H9 (cell line): Measurements from ENCODE around the gene GRB10. TPM values are rescaled to one million over a fixed set of nuclear protein-coding genes. Genes with fewer than 3 reads are reported as not detected.

ENCODE experiments used
- DNase-seq: peaks from one replicate; pipeline ENCODE4 v3.0.0-alpha.2; 2017
- H2AFZ ChIP-seq: one replicate; pipeline ENCODE4 v1.6.1; 2013; ENCODE audit warnings: mild to moderate bottlenecking, low read length, control low read depth, moderate library complexity
- H2AK5ac ChIP-seq: 2 replicates; pipeline ENCODE4 v1.6.1; 2013; ENCODE audit warnings: low read length, control low read depth, mixed read lengths; ENCODE audit not compliant: insufficient read length
- H2BK120ac ChIP-seq: one replicate; pipeline ENCODE4 v1.6.1; 2013; ENCODE audit warnings: low read depth, mild to moderate bottlenecking, low read length, control low read depth, inconsistent platforms; ENCODE audit not compliant: poor library complexity, severe bottlenecking
- H2BK12ac ChIP-seq: 2 replicates; pipeline ENCODE4 v1.6.1; 2013; ENCODE audit warnings: low read length, control low read depth, mixed read lengths, low read depth; ENCODE audit not compliant: insufficient read length
- H2BK15ac ChIP-seq: 2 replicates; pipeline ENCODE4 v1.6.1; 2013; ENCODE audit warnings: low read depth, low read length, control low read depth
- H2BK20ac ChIP-seq: one replicate; pipeline ENCODE4 v1.6.1; 2013; ENCODE audit warnings: low read depth, mild to moderate bottlenecking, low read length, control low read depth, inconsistent platforms; ENCODE audit not compliant: poor library complexity, severe bottlenecking
- H2BK5ac ChIP-seq: 2 replicates; pipeline ENCODE4 v1.6.1; 2013; ENCODE audit warnings: low read length, control low read depth, mixed read lengths; ENCODE audit not compliant: insufficient read length
- H3K14ac ChIP-seq: 2 replicates; pipeline ENCODE4 v1.6.1; 2013; ENCODE audit warnings: low read length, control low read depth; ENCODE audit not compliant: insufficient read depth
- H3K18ac ChIP-seq: 2 replicates; pipeline ENCODE4 v1.6.1; 2013; ENCODE audit warnings: low read depth, mild to moderate bottlenecking, mixed read lengths, low read length, control low read depth; ENCODE audit not compliant: insufficient read length
- H3K23ac ChIP-seq: 2 replicates; pipeline ENCODE4 v1.6.1; 2013; ENCODE audit warnings: low read length, control low read depth, mixed read lengths, low read depth; ENCODE audit not compliant: insufficient read length
- H3K23me2 ChIP-seq: 2 replicates; pipeline ENCODE4 v1.6.1; 2013; ENCODE audit warnings: low read depth, mild to moderate bottlenecking, mixed read lengths, low read length, control low read depth; ENCODE audit not compliant: insufficient read length, poor library complexity, severe bottlenecking
- H3K27ac ChIP-seq: 2 replicates; pipeline ENCODE4 v1.5.1; 2013; ENCODE audit warnings: low read length, control low read depth, mixed read lengths, low read depth; ENCODE audit not compliant: insufficient read length
- H3K27me3 ChIP-seq: 2 replicates; pipeline ENCODE4 v1.6.1; 2013; ENCODE audit warnings: low read length, control low read depth, inconsistent platforms; ENCODE audit not compliant: insufficient read depth
- H3K4ac ChIP-seq: 2 replicates; pipeline ENCODE4 v1.6.1; 2013; ENCODE audit warnings: low read depth, mild to moderate bottlenecking, control low read depth, inconsistent platforms, low read length, moderate library complexity
- H3K4me1 ChIP-seq: 2 replicates; pipeline ENCODE4 v1.6.1; 2013; ENCODE audit warnings: low read length, control low read depth, inconsistent platforms; ENCODE audit not compliant: insufficient read depth
- H3K4me2 ChIP-seq: 2 replicates; pipeline ENCODE4 v1.6.1; 2013; ENCODE audit warnings: low read length, control low read depth, mixed read lengths; ENCODE audit not compliant: insufficient read length, insufficient read depth
- H3K56ac ChIP-seq: 2 replicates; pipeline ENCODE4 v1.6.1; 2013; ENCODE audit warnings: low read depth, mild to moderate bottlenecking, mixed read lengths, low read length, control low read depth; ENCODE audit not compliant: insufficient read length
- H3K79me1 ChIP-seq: 2 replicates; pipeline ENCODE4 v1.6.1; 2013; ENCODE audit warnings: low read depth, mild to moderate bottlenecking, moderate library complexity, low read length, control low read depth, inconsistent platforms; ENCODE audit not compliant: insufficient read depth, poor library complexity, severe bottlenecking
- H3K79me2 ChIP-seq: 2 replicates; pipeline ENCODE4 v1.6.1; 2013; ENCODE audit warnings: low read length, control low read depth, inconsistent platforms; ENCODE audit not compliant: insufficient read depth
- H3K9ac ChIP-seq: 2 replicates; pipeline ENCODE4 v1.6.1; 2013; ENCODE audit warnings: low read length, control low read depth, mixed read lengths; ENCODE audit not compliant: insufficient read length; ENCODE audit errors: extremely low read depth
- H3K9me3 ChIP-seq: one replicate; pipeline ENCODE4 v1.6.1; 2013; ENCODE audit warnings: low read depth, low read length, inconsistent platforms; ENCODE audit not compliant: control insufficient read depth
- H3T11ph ChIP-seq: one replicate; pipeline ENCODE4 v1.6.1; 2013; ENCODE audit warnings: mild to moderate bottlenecking, low read length, control low read depth, inconsistent platforms
- H4K20me1 ChIP-seq: one replicate; pipeline ENCODE4 v1.6.1; 2013; ENCODE audit not compliant: control insufficient read depth, insufficient read length, insufficient read depth
- H4K5ac ChIP-seq: 2 replicates; pipeline ENCODE4 v1.6.1; 2013; ENCODE audit warnings: low read depth, mild to moderate bottlenecking, mixed read lengths, low read length, control low read depth; ENCODE audit not compliant: insufficient read length
- H4K8ac ChIP-seq: replicated peaks from 2 replicates; pipeline ENCODE4 v1.6.1; 2013; ENCODE audit warnings: low read length, control low read depth, mixed read lengths, low read depth; ENCODE audit not compliant: insufficient read length
- H4K91ac ChIP-seq: 2 replicates; pipeline ENCODE4 v1.6.1; 2013; ENCODE audit warnings: low read depth, mild to moderate bottlenecking, moderate library complexity, mixed read lengths, low read length, control low read depth; ENCODE audit not compliant: insufficient read length
- H3K27ac Mint-ChIP-seq, 3 experiments: 2 replicates in 2 of 3; 3 replicates in 1 of 3; pipeline ENCODE4 v1.8.0; 2020 to 2021; ENCODE audit warnings: mixed read lengths in 3 of 3, mild to moderate bottlenecking in 1 of 3, moderate library complexity in 1 of 3
- H3K27me3 Mint-ChIP-seq: 2 replicates; pipeline ENCODE4 v1.8.0; 2021; ENCODE audit warnings: low read depth, mild to moderate bottlenecking, moderate library complexity, mixed read lengths
- H3K36me3 Mint-ChIP-seq, 3 experiments: 2 replicates in 2 of 3; 3 replicates in 1 of 3; pipeline ENCODE4 v1.8.0; 2020 to 2021; ENCODE audit warnings: low read depth in 3 of 3, mixed read lengths in 3 of 3; ENCODE audit not compliant: insufficient read depth in 1 of 3
- H3K4me1 Mint-ChIP-seq, 2 experiments: 2 replicates each; pipeline ENCODE4 v1.8.0; 2020; ENCODE audit warnings: mixed read lengths in 2 of 2
- H3K4me3 Mint-ChIP-seq, 2 experiments: 2 replicates in 1 of 2; 3 replicates in 1 of 2; pipeline ENCODE4 v1.8.0; 2020 to 2021; ENCODE audit warnings: mild to moderate bottlenecking in 2 of 2, mixed read lengths in 2 of 2, moderate library complexity in 1 of 2
- H3K9me3 Mint-ChIP-seq, 2 experiments: 2 replicates in 1 of 2; 3 replicates in 1 of 2; pipeline ENCODE4 v1.8.0; 2020; ENCODE audit warnings: mild to moderate bottlenecking in 2 of 2, mixed read lengths in 2 of 2, moderate library complexity in 1 of 2
- CTCF ChIP-seq: fragments of 200-600 bp; sonication (generic); conservative IDR thresholded peaks from 3 replicates; pipeline ENCODE4 v1.8.0; 2021; ENCODE audit warnings: antibody characterized with exemption, mild to moderate bottlenecking
- WGBS: extraction: QIAGEN DNeasy Blood & Tissue Kit; methylation state at CpG from one replicate; pipeline ENCODE4 v1.1.7; 2013; ENCODE audit warnings: missing lambda C conversion rate, low lambda C conversion rate, mixed read lengths; ENCODE audit not compliant: insufficient read length; ENCODE audit errors: extremely low coverage; 5-methylcytosine and 5-hydroxymethylcytosine counted together
- total RNA-seq: library from RNA; stranded (reverse); gene quantifications from 2 replicates; pipeline ENCODE4 v1.2.1, GENCODE V29; 2021

GRB10 gene
- total RNA-seq, 1 experiment from 2014 or later = 108 TPM

- no peak overlapping the region for H2BK120ac ChIP-seq
- H2BK15ac ChIP-seq = no peak overlapping the region
- Mint-ChIP-seq H3K9me3 (peaks cover 10 to 13% of the 10 kb centered on the region in 2 experiments), H3K27ac (no peak overlapping the region; a peak in 1 of 7 replicates), H3K4me1 (peaks cover 18 to 25% of the 10 kb centered on the region in 2 experiments), H3K36me3 (peaks cover 6 to 12% (median 7%) of the 10 kb centered on the region in 3 experiments), H3K4me3 (no peak overlapping the region), H3K27me3 (peaks cover 25% of the 10 kb centered on the region)
- H2AK5ac ChIP-seq = no peak overlapping the region
- DNase-seq = no peak
- no peaks in the 10 kb centered on the region for H4K20me1 ChIP-seq
- no peak overlapping the region for H4K8ac ChIP-seq
- no peak overlapping the region for H3K23ac ChIP-seq
- WGBS = no CpG with 5 or more reads among the region's 8 CpGs
- H3K4me1 ChIP-seq = peaks cover 4% of the 10 kb centered on the region; the same call in 1 of the 2 replicates
- no peaks in the 10 kb centered on the region for H3K27me3 ChIP-seq
- H2BK20ac ChIP-seq = no peak overlapping the region
- no peaks in the 10 kb centered on the region for H3K23me2 ChIP-seq
- H3K4ac ChIP-seq = no peak overlapping the region
- no peak overlapping the region for H2BK5ac ChIP-seq
- H3K79me1 ChIP-seq = no peaks in the 10 kb centered on the region
- H3K27ac ChIP-seq = no peak overlapping the region
- no peak overlapping the region for H3T11ph ChIP-seq
- no peak overlapping the region for H2AFZ ChIP-seq
- no peak overlapping the region for H3K14ac ChIP-seq
- H3K9ac ChIP-seq = no peak overlapping the region
- no peak overlapping the region for H3K4me2 ChIP-seq
- H3K9me3 ChIP-seq = no peaks in the 10 kb centered on the region
- no peak overlapping the region for H3K18ac ChIP-seq
- no peak for TF ChIP-seq CTCF
- H3K79me2 ChIP-seq = no peaks in the 10 kb centered on the region
- H4K91ac ChIP-seq = no peak overlapping the region
- H4K5ac ChIP-seq = no peak overlapping the region
- H3K56ac ChIP-seq = no peak overlapping the region
- no peak overlapping the region for H2BK12ac ChIP-seq
Observed at GRCh38 chr7:50799873-50800272, 17.2 kb upstream of the GRB10 start.
